A673 (cell line): ENCODE measurements around the gene KANSL3. TPM values are rescaled to one million over a fixed set of nuclear protein-coding genes. Genes with fewer than 3 reads are reported as not detected.

Source experiments
- BruUV-seq: library from RNA; stranded (reverse); fragments of 400-500 nt; replicated peaks from 2 replicates; lab custom pipeline; 2021; lab: Mats Ljungman, UMichigan
- CTCF ChIA-PET: fragments of 300-600 bp; sonication (Branson Sonifier 250); formaldehyde crosslinking; loops from one replicate; lab custom pipeline; 2022; ENCODE audit warnings: antibody characterized with exemption; lab: Charles Lee
- POLR2A ChIA-PET: fragments of 300-600 bp; sonication (Branson Sonifier 250); formaldehyde crosslinking; loops from one replicate; lab custom pipeline; 2022; ENCODE audit warnings: antibody characterized with exemption; ENCODE audit not compliant: low non-redundant PET; lab: Charles Lee
- DNase-seq: peaks from one replicate; pipeline ENCODE4 v3.0.0-alpha.2; 2015; ENCODE audit warnings: low spot score
- H3K27ac ChIP-seq: fragments of 200-600 bp; sonication (generic); 2 replicates; pipeline ENCODE4 v1.5.1; 2016; ENCODE audit warnings: mixed run types, low read depth, mild to moderate bottlenecking, mixed read lengths, antibody characterized with exemption, low read length; ENCODE audit not compliant: poor library complexity, severe bottlenecking
- H3K27me3 ChIP-seq: fragments of 200-600 bp; sonication (generic); replicated peaks from 2 replicates; pipeline ENCODE4 v1.6.1; 2017; ENCODE audit warnings: mixed run types, low read depth, mild to moderate bottlenecking, mixed read lengths, antibody characterized with exemption, low read length; ENCODE audit not compliant: insufficient read depth, poor library complexity
- H3K36me3 ChIP-seq: fragments of 200-600 bp; sonication (generic); 2 replicates; pipeline ENCODE4 v1.6.1; 2016; ENCODE audit warnings: mixed run types, mild to moderate bottlenecking, mixed read lengths, antibody characterized with exemption, low read length; ENCODE audit not compliant: insufficient read depth, poor library complexity, severe bottlenecking
- H3K4me1 ChIP-seq: fragments of 200-600 bp; sonication (generic); 2 replicates; pipeline ENCODE4 v1.6.1; 2017; ENCODE audit warnings: mixed run types, mild to moderate bottlenecking, mixed read lengths, antibody characterized with exemption, low read length; ENCODE audit not compliant: insufficient read depth, poor library complexity, severe bottlenecking
- H3K4me3 ChIP-seq: fragments of 200-600 bp; sonication (generic); 2 replicates; pipeline ENCODE4 v1.5.1; 2016; ENCODE audit warnings: low read depth, mixed run types, mild to moderate bottlenecking, mixed read lengths, low read length; ENCODE audit not compliant: poor library complexity, severe bottlenecking
- H3K9me3 ChIP-seq: fragments of 200-600 bp; sonication (generic); 2 replicates; pipeline ENCODE4 v1.6.1; 2016; ENCODE audit warnings: mixed run types, low read depth, mild to moderate bottlenecking, mixed read lengths, antibody characterized with exemption, low read length; ENCODE audit not compliant: poor library complexity, severe bottlenecking
- EZH2 ChIP-seq: fragments of 200-600 bp; sonication (generic); IDR thresholded peaks from 2 replicates; pipeline ENCODE4 v1.6.1; 2017; ENCODE audit warnings: borderline replicate concordance, low read depth, mild to moderate bottlenecking, mixed read lengths, antibody characterized with exemption, low read length; ENCODE audit not compliant: poor library complexity, severe bottlenecking
- intact Hi-C: fragments of 100-400 bp; cut with micrococcal nuclease; formaldehyde crosslinking; loops from one replicate; pipeline ENCODE4 v1.10.0; 2022; ENCODE audit not compliant: unreplicated experiment
- total RNA-seq: library from RNA; stranded (reverse); gene quantifications from 2 replicates; pipeline ENCODE4 v1.2.3, GENCODE V29; 2021
- TF ChIP-seq, protein P1 (sequence below): fragments of 300-800, 200-600 bp; sonication (generic); conservative IDR thresholded peaks from 2 replicates; pipeline ENCODE4 v1.5.1; 2017; ENCODE audit warnings: low read depth, mild to moderate bottlenecking, antibody characterized with exemption, low read length, moderate library complexity, mixed read lengths

Gene KANSL3
- total RNA-seq, 1 experiment from 2014 or later: 71.8 TPM

DNA sequence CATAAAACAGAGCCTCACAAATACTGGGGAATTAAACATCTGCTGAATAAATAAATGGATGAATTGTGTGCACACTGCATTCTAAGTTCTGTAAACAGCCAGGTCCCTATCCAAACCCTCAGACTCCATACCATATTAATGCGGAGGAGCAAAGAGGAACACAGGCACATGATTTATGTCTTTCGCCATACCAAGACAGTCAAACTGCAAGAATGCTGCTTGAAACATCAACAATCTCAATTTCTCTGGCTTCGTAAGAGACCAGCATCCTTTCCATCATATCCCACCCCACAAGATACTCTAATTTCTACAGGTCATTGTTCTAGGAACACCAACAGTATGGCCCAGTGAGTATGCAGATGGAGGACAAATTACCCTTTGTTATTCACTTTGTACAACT lies 15.0 kb downstream of the KANSL3 start:
- no peaks in the 10 kb centered on the region for H3K9me3 ChIP-seq
- peaks cover 38% of the 10 kb centered on the region for H3K36me3 ChIP-seq
- peaks cover 15% of the 10 kb centered on the region for H3K4me1 ChIP-seq
- POLR2A ChIA-PET: no interaction called here
- H3K27me3 ChIP-seq: no peaks in the 10 kb centered on the region
- intact Hi-C loops: no loop called here
- H3K27ac ChIP-seq: no peak overlapping the region
- no peak overlapping the region for H3K4me3 ChIP-seq
- CTCF ChIA-PET: no interaction called here
- no TSS peak for BruUV-seq
- no peak for DNase-seq
- TF ChIP-seq, protein P1, sequence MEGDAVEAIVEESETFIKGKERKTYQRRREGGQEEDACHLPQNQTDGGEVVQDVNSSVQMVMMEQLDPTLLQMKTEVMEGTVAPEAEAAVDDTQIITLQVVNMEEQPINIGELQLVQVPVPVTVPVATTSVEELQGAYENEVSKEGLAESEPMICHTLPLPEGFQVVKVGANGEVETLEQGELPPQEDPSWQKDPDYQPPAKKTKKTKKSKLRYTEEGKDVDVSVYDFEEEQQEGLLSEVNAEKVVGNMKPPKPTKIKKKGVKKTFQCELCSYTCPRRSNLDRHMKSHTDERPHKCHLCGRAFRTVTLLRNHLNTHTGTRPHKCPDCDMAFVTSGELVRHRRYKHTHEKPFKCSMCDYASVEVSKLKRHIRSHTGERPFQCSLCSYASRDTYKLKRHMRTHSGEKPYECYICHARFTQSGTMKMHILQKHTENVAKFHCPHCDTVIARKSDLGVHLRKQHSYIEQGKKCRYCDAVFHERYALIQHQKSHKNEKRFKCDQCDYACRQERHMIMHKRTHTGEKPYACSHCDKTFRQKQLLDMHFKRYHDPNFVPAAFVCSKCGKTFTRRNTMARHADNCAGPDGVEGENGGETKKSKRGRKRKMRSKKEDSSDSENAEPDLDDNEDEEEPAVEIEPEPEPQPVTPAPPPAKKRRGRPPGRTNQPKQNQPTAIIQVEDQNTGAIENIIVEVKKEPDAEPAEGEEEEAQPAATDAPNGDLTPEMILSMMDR: no peak
- no peak for TF ChIP-seq EZH2

DNA sequence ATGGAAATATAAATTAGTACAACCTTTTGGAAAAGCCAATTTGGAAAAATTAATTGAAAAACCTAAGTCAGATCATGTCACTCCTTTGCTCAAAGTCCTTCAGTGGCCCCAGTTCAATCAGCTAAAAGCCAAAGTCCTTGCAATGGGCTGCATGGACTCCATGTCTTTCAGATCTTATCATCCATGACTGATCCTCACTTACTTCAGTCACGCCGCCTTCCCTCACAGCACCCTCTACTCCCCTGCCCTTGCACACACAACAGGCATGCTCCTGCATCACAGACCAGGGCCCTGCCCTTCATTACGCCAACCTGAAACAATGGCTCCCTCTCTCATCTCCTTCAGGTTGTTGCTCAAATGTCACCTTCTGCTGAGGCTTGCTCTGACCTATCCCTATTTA lies 15.6 kb downstream of the KANSL3 start:
- no peak overlapping the region for H3K27ac ChIP-seq
- CTCF ChIA-PET: no interaction called here
- DNase-seq: no peak
- BruUV-seq: no TSS peak
- peaks cover 15% of the 10 kb centered on the region for H3K4me1 ChIP-seq
- no peaks in the 10 kb centered on the region for H3K27me3 ChIP-seq
- intact Hi-C loops: no loop called here
- TF ChIP-seq EZH2: no peak
- TF ChIP-seq, protein P1: no peak
- no peak overlapping the region for H3K4me3 ChIP-seq
- H3K36me3 ChIP-seq: peaks cover 32% of the 10 kb centered on the region
- POLR2A ChIA-PET: no interaction called here
- H3K9me3 ChIP-seq: no peaks in the 10 kb centered on the region

- TF ChIP-seq, protein P1: no peak
- TF ChIP-seq EZH2: no peak
- intact Hi-C loops: no loop called here
- ChIA-PET POLR2A (no interaction called here), CTCF (no interaction called here)
- no peaks in the 10 kb centered on the region for H3K27me3 ChIP-seq
- H3K9me3 ChIP-seq: no peaks in the 10 kb centered on the region
- no peak for DNase-seq
- H3K4me3 ChIP-seq: no peak overlapping the region
- no peak overlapping the region for H3K27ac ChIP-seq
- no peaks in the 10 kb centered on the region for H3K4me1 ChIP-seq
- H3K36me3 ChIP-seq: peaks cover 49% of the 10 kb centered on the region
- BruUV-seq: no TSS peak
Measured at GRCh38 chr2:96618596-96619283, 19.4 kb downstream of the KANSL3 start.
